Testis (tissue), 3 donors: ENCODE results near the gene GLRX. TPM values are rescaled to one million over a fixed set of nuclear protein-coding genes. Genes with fewer than 3 reads are reported as not detected.

Experiments used
- DNase-seq: peaks from one replicate; pipeline ENCODE4 v3.0.0-alpha.2; 2019
- H3K27ac ChIP-seq, 2 donors: fragments of 200-600 bp; sonication (generic); one replicate each; pipeline ENCODE4 v1.5.1; 2019
- H3K27me3 ChIP-seq: fragments of 200-600 bp; sonication (generic); one replicate; pipeline ENCODE4 v1.5.1; 2019
- H3K36me3 ChIP-seq: fragments of 200-600 bp; sonication (generic); one replicate; pipeline ENCODE4 v1.5.1; 2017; ENCODE audit warnings: low read depth; ENCODE audit errors: missing control alignments
- H3K4me1 ChIP-seq: fragments of 200-600 bp; sonication (generic); one replicate; pipeline ENCODE4 v1.5.1; 2019
- H3K4me3 ChIP-seq, 2 donors: fragments of 200-600 bp; sonication (generic); one replicate each; pipeline ENCODE4 v1.5.1; 2017 to 2019
- H3K9me3 ChIP-seq: fragments of 200-600 bp; sonication (generic); one replicate; pipeline ENCODE4 v1.5.1; 2017
- POLR2A ChIP-seq: fragments of 450-650 bp; IDR thresholded peaks from one replicate; pipeline ENCODE4 v1.6.1; 2017; ENCODE audit warnings: antibody characterized with exemption, mild to moderate bottlenecking, moderate library complexity
- WGBS, 2 donors: methylation state at CpG; one replicate each; pipeline ENCODE4 v1.1.5; 2018; 5-methylcytosine and 5-hydroxymethylcytosine counted together
- intact Hi-C: fragments of 100-400 bp; cut with DNase I; formaldehyde crosslinking; loops from one replicate; pipeline ENCODE4 v1.15.1; 2023; ENCODE audit warnings: low total_unique reads
- polyA plus RNA-seq: library from polyadenylated mRNA; stranded (reverse); fragments of 350-450 nt; fragmentation: Illumina TruSeq; extraction: RNeasy Lipid Tissue Mini Kit (QIAGEN cat#74804); gene quantifications from one replicate; pipeline ENCODE4 v1.2.3, GENCODE V29; 2014; ENCODE audit warnings: low read depth, low replicate concordance; ENCODE audit not compliant: insufficient read depth
- total RNA-seq, 2 donors: library from RNA; depleted of rRNA; stranded (reverse); fragments of >200 nt; gene quantifications; one replicate each; pipeline ENCODE4 v1.2.3, GENCODE V29; 2016
- TF ChIP-seq, protein P1 (sequence below), 3 experiments: fragments of 450-650 bp in 2 of 3; fragments of 200-600 bp in 1 of 3; sonication (generic) in 1 of 3; IDR thresholded peaks; one replicate each; pipeline ENCODE4 v1.5.1; 2016 to 2019; ENCODE audit warnings: antibody characterized with exemption in 3 of 3, mild to moderate bottlenecking in 2 of 3, moderate library complexity in 1 of 3

GLRX gene
- total and polyA plus RNA-seq, 3 donors from 2014 or later: 4.5 to 15.0 (median 5.4) TPM

DNA sequence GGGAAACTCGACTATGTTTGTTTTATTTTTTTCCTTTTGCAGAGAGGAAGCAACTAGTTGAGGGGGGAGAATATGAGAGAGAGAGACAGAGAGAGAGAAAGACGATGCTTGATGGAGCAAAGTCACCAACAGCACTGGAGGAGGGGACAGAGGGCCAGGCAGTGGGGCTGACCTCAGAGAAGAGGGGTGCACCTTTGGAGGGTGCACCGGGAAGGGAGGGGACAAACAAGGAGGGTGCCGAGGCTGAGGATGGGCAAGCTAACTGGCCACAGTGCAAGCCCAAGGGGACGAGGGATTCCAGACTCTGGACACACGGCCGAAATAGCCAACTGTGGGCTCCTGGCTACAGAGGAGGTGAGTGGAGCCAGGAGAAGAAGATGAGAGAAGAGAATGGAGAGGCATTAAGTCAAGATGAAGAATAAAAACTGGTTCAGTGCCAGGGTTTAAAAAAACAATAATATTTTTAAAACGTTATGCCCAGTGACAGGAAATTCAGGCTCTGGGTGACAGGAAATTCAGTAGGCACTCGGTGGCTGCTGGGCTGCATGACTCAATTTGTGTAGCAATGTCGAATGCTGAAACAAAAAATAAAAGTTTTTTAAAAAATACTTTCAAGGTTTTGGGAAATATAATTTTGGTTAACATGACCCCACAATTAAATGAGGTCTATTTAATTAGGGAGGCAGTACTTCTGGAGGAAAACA, 13.3 kb upstream of the GLRX start:
- no peaks in the 10 kb centered on the region for H3K4me1 ChIP-seq
- DNase-seq: no peak
- no peaks in the 10 kb centered on the region for H3K36me3 ChIP-seq
- no peaks in the 10 kb centered on the region for H3K9me3 ChIP-seq
- H3K27ac ChIP-seq: peak overlapping the region in 1 of 2 donors; percentile 51
- no peak overlapping the region for H3K4me3 ChIP-seq
- WGBS, 2 donors: 65 to 74% methylated on average over 10 of the region's 10 CpGs
- H3K27me3 ChIP-seq: no peaks in the 10 kb centered on the region
- TF ChIP-seq, protein P1, sequence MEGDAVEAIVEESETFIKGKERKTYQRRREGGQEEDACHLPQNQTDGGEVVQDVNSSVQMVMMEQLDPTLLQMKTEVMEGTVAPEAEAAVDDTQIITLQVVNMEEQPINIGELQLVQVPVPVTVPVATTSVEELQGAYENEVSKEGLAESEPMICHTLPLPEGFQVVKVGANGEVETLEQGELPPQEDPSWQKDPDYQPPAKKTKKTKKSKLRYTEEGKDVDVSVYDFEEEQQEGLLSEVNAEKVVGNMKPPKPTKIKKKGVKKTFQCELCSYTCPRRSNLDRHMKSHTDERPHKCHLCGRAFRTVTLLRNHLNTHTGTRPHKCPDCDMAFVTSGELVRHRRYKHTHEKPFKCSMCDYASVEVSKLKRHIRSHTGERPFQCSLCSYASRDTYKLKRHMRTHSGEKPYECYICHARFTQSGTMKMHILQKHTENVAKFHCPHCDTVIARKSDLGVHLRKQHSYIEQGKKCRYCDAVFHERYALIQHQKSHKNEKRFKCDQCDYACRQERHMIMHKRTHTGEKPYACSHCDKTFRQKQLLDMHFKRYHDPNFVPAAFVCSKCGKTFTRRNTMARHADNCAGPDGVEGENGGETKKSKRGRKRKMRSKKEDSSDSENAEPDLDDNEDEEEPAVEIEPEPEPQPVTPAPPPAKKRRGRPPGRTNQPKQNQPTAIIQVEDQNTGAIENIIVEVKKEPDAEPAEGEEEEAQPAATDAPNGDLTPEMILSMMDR (IDR thresholded peaks at IDR 0.05): no peak
- TF ChIP-seq POLR2A: no peak
- intact Hi-C loops: no loop called here

DNA sequence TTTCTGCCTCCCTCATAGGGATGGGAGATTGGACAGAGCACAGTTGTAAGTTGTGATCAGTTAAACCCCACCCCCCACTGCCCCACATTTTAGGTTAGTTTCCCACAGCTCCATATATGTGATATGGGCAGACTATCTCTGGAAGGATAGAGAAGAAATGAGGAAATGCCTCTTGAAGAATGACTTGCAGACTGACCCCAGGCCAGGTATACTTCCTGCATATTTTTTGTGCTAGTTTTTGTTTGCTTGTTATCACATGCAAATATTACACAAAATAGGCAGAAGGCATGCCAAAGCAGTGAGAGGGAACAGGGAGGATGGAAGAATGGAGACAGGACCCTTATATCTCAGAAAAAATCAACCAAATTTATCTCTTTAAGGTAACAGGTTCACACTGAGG, 10.1 kb upstream of the GLRX start:
- H3K36me3 ChIP-seq: no peaks in the 10 kb centered on the region
- TF ChIP-seq, protein P1 (IDR thresholded peaks at IDR 0.05): no peak
- no peak for TF ChIP-seq POLR2A
- DNase-seq: no peak
- H3K4me1 ChIP-seq: no peaks in the 10 kb centered on the region
- H3K4me3 ChIP-seq: no peak overlapping the region
- no peaks in the 10 kb centered on the region for H3K27me3 ChIP-seq
- no peaks in the 10 kb centered on the region for H3K9me3 ChIP-seq
- H3K27ac ChIP-seq: no peak overlapping the region
- intact Hi-C loops: no loop called here

DNA sequence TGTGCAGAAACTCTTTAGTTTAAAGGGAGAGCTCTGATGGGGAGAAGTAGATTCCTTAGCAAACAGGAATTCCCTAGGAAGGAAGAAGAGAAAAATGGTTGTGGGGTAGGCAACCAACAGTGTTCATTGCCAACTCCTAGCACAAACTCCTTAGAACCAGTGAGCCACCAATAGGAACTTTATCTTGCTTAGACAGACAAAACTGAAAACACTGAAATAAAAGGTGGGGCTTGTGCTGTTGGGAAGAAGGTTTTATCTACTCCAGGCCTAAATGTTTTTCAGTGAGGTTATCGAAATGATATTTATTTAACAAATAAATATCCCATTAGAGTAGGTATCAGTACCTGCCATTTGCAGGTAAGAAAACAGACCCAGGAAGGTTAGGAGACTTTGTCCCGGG, 7.7 kb upstream of the GLRX start:
- Histone ChIP-seq H3K4me3 (no peak overlapping the region), H3K27me3 (no peaks in the 10 kb centered on the region), H3K36me3 (no peaks in the 10 kb centered on the region), H3K9me3 (no peaks in the 10 kb centered on the region), H3K27ac (no peak overlapping the region), H3K4me1 (no peaks in the 10 kb centered on the region)
- intact Hi-C loops: no loop called here
- TF ChIP-seq POLR2A: no peak
- TF ChIP-seq, protein P1 (IDR thresholded peaks at IDR 0.05): no peak
- DNase-seq: no peak
- 90 to 93% methylated on average over 2 of the region's 2 CpGs for WGBS, 2 donors

DNA sequence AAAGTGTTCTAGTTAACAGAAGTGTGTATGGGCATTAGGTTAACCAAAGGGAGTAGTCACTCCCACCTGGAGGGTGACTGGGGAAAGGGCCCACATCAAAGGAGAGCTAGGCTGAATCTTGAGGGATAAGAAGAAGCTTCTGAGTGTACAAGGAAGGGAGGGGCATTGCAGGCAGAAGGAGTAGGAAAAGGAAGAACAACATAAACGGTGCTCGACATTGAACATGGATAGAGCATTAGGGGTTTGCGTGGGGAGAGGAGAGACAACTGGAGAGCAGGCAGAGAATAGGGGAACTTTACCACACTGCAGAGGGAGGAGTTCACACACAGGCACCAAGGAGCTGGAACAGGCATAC, 5.3 kb upstream of the GLRX start:
- Histone ChIP-seq H3K9me3 (no peaks in the 10 kb centered on the region), H3K4me3 (no peak overlapping the region), H3K4me1 (peaks cover 11% of the 10 kb centered on the region), H3K36me3 (no peaks in the 10 kb centered on the region), H3K27ac (no peak overlapping the region), H3K27me3 (no peaks in the 10 kb centered on the region)
- WGBS, 2 donors: 81 to 89% methylated on average over 3 of the region's 3 CpGs
- DNase-seq: no peak
- intact Hi-C loops: no loop called here
- TF ChIP-seq, protein P1 (IDR thresholded peaks at IDR 0.05): no peak
- no peak for TF ChIP-seq POLR2A
